HepG2 (cell line): ENCODE measurements around the gene SPAG8. TPM values are rescaled to one million over a fixed set of nuclear protein-coding genes. Genes with fewer than 3 reads are reported as not detected.

Source experiments
- ATF2 ChIP-seq: sonication (generic); formaldehyde crosslinking; IDR thresholded peaks from 2 replicates; pipeline ENCODE4 v1.4.0; 2020; ENCODE audit warnings: missing genetic modification reagents
- BHLHE40 ChIP-seq: IDR thresholded peaks from 2 replicates; pipeline ENCODE4 v1.6.1; 2011; ENCODE audit warnings: low read length, improper control_type of control experiment
- HOXA5 ChIP-seq: sonication (generic); formaldehyde crosslinking; IDR thresholded peaks from 2 replicates; pipeline ENCODE4 v1.4.0; 2020; ENCODE audit warnings: missing genetic modification reagents
- KLF9 ChIP-seq: IDR thresholded peaks from 2 replicates; pipeline ENCODE4 v1.6.1; 2016; ENCODE audit warnings: low read depth
- MIXL1 ChIP-seq: IDR thresholded peaks from 2 replicates; pipeline ENCODE4 v1.6.1; 2016
- MXI1 ChIP-seq: IDR thresholded peaks from 3 replicates; pipeline ENCODE4 v1.6.1; 2012; ENCODE audit warnings: low read depth, low read length, inconsistent platforms, borderline replicate concordance
- PITX1 ChIP-seq: sonication (generic); formaldehyde crosslinking; IDR thresholded peaks from 2 replicates; pipeline ENCODE4 v1.5.1; 2020; ENCODE audit warnings: mild to moderate bottlenecking, missing genetic modification reagents
- RXRA ChIP-seq: sonication (generic); formaldehyde crosslinking; IDR thresholded peaks from 2 replicates; pipeline ENCODE4 v1.5.1; 2020; ENCODE audit warnings: missing genetic modification reagents
- SPEN ChIP-seq: sonication (generic); formaldehyde crosslinking; IDR thresholded peaks from 2 replicates; pipeline ENCODE4 v1.5.1; 2020; ENCODE audit warnings: low read depth, mild to moderate bottlenecking, missing genetic modification reagents
- SRSF4 ChIP-seq: fragments of 200-400 bp; formaldehyde crosslinking; IDR thresholded peaks from one replicate; pipeline ENCODE4 v1.6.1; 2018; ENCODE audit warnings: mild to moderate bottlenecking, low read depth, low read length, moderate library complexity; ENCODE audit not compliant: poor library complexity, severe bottlenecking
- THYN1 ChIP-seq: sonication (generic); formaldehyde crosslinking; IDR thresholded peaks from 2 replicates; pipeline ENCODE4 v1.8.1; 2023; ENCODE audit warnings: low read depth, mild to moderate bottlenecking, moderate library complexity, missing genetic modification reagents, borderline replicate concordance
- ZBTB20 ChIP-seq: sonication (generic); formaldehyde crosslinking; IDR thresholded peaks from 2 replicates; pipeline ENCODE4 v1.8.1; 2023; ENCODE audit warnings: missing genetic modification reagents, low read depth, mild to moderate bottlenecking, borderline replicate concordance
- ZC3H13 ChIP-seq: sonication (generic); formaldehyde crosslinking; IDR thresholded peaks from 2 replicates; pipeline ENCODE4 v1.8.1; 2023; ENCODE audit warnings: mild to moderate bottlenecking, missing genetic modification reagents, moderate library complexity
- ZNF17 ChIP-seq: sonication (generic); formaldehyde crosslinking; IDR thresholded peaks from 2 replicates; pipeline ENCODE4 v1.5.0; 2020; ENCODE audit warnings: mild to moderate bottlenecking, missing genetic modification reagents
- ZNF253 ChIP-seq: sonication (generic); formaldehyde crosslinking; IDR thresholded peaks from 2 replicates; pipeline ENCODE4 v1.8.0; 2022; ENCODE audit warnings: mild to moderate bottlenecking, missing genetic modification reagents, borderline replicate concordance
- ZNF558 ChIP-seq: sonication (generic); formaldehyde crosslinking; IDR thresholded peaks from 2 replicates; pipeline ENCODE4 v1.9.0; 2022; ENCODE audit warnings: mild to moderate bottlenecking, missing genetic modification reagents, borderline replicate concordance
- ZNF605 ChIP-seq: sonication (generic); formaldehyde crosslinking; IDR thresholded peaks from 2 replicates; pipeline ENCODE4 v1.8.0; 2022; ENCODE audit warnings: mild to moderate bottlenecking, missing genetic modification reagents
- ZNF614 ChIP-seq: IDR thresholded peaks from 2 replicates; pipeline ENCODE4 v1.6.1; 2018; ENCODE audit warnings: missing biosample characterization, missing genetic modification reagents, inconsistent platforms, borderline replicate concordance
- ZNF652 ChIP-seq: IDR thresholded peaks from 2 replicates; pipeline ENCODE4 v1.6.1; 2016; ENCODE audit warnings: low read depth, borderline replicate concordance
- polyA plus RNA-seq, 8 experiments: library from polyadenylated mRNA; depleted of rRNA in 3 of 8; stranded (reverse) in 7 of 8; unstranded in 1 of 8; fragments of >200 nt; fragmentation: Illumina TruSeq in 4 of 8; extraction: Trizol in 4 of 8; gene quantifications; 2 replicates each; pipeline versions ENCODE4 v1.2.1 to v1.2.3, GENCODE V29; 2011 to 2016; ENCODE audit warnings: low read depth in 4 of 8, missing spikeins in 1 of 8, mixed read lengths in 1 of 8; ENCODE audit not compliant: insufficient read depth in 1 of 8
- total RNA-seq, 5 experiments: library from RNA; depleted of rRNA; stranded (reverse); fragments of >200 nt; fragmentation: Illumina TruSeq; extraction: Trizol; gene quantifications; 2 replicates each; pipeline ENCODE4 v1.2.3, GENCODE V29; 2016; ENCODE audit warnings: low read depth in 1 of 5
- TF ChIP-seq, protein P1 (sequence below): sonication (generic); formaldehyde crosslinking; conservative IDR thresholded peaks from 2 replicates; pipeline ENCODE4 v1.4.0; 2020; ENCODE audit warnings: missing genetic modification reagents
- TF ChIP-seq, protein P2 (sequence below): sonication (generic); formaldehyde crosslinking; IDR thresholded peaks from 2 replicates; pipeline ENCODE4 v1.5.0; 2020; ENCODE audit warnings: mild to moderate bottlenecking, missing genetic modification reagents
- TF ChIP-seq, protein P3 (sequence below): sonication (generic); formaldehyde crosslinking; conservative IDR thresholded peaks from 2 replicates; pipeline ENCODE4 v1.8.1; 2023; ENCODE audit warnings: missing genetic modification reagents

Gene SPAG8
- total and polyA plus RNA-seq, 2 of the 13 experiments (the other 11 are each of a cell fraction or from before 2014, with no cell fraction given): 0.18 to 0.27 TPM

GRCh38 chr9:35812025-35812602, at the start of gene SPAG8 (continued):
- TF ChIP-seq ZBTB20 (CRISPR knock-in tag) (no peak), MXI1 (peak; percentile 84; the same call in 1 of the 3 replicates), ZNF253 (CRISPR knock-in tag) (no peak), ZNF558 (CRISPR knock-in tag) (peak; percentile 71; the same call in 1 of the 2 replicates), BHLHE40 (no peak), ZNF605 (CRISPR knock-in tag) (no peak), PITX1 (CRISPR knock-in tag) (peak; percentile 86), SRSF4 (no peak), HOXA5 (CRISPR knock-in tag) (no peak), ZNF652 (CRISPR knock-in tag) (no peak), ZC3H13 (CRISPR knock-in tag) (no peak), SPEN (CRISPR knock-in tag) (peak; percentile 52; the same call in 1 of the 2 replicates), MIXL1 (CRISPR knock-in tag) (peak; percentile 50; the same call in 1 of the 2 replicates), ZNF17 (CRISPR knock-in tag) (no peak), RXRA (CRISPR knock-in tag) (peak; percentile 62), THYN1 (peak; percentile 26; the same call in 1 of the 2 replicates), ATF2 (CRISPR knock-in tag) (peak; percentile 75; the same call in 1 of the 2 replicates), ZNF614 (CRISPR knock-in tag) (peak; percentile 74; the same call in 1 of the 2 replicates), KLF9 (no peak)
- TF ChIP-seq, protein P1, sequence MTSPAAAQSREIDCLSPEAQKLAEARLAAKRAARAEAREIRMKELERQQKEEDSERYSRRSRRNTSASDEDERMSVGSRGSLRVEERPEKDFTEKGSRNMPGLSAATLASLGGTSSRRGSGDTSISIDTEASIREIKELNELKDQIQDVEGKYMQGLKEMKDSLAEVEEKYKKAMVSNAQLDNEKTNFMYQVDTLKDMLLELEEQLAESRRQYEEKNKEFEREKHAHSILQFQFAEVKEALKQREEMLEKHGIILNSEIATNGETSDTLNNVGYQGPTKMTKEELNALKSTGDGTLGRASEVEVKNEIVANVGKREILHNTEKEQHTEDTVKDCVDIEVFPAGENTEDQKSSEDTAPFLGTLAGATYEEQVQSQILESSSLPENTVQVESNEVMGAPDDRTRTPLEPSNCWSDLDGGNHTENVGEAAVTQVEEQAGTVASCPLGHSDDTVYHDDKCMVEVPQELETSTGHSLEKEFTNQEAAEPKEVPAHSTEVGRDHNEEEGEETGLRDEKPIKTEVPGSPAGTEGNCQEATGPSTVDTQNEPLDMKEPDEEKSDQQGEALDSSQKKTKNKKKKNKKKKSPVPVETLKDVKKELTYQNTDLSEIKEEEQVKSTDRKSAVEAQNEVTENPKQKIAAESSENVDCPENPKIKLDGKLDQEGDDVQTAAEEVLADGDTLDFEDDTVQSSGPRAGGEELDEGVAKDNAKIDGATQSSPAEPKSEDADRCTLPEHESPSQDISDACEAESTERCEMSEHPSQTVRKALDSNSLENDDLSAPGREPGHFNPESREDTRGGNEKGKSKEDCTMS (CRISPR knock-in tag): no peak
- TF ChIP-seq, protein P2, sequence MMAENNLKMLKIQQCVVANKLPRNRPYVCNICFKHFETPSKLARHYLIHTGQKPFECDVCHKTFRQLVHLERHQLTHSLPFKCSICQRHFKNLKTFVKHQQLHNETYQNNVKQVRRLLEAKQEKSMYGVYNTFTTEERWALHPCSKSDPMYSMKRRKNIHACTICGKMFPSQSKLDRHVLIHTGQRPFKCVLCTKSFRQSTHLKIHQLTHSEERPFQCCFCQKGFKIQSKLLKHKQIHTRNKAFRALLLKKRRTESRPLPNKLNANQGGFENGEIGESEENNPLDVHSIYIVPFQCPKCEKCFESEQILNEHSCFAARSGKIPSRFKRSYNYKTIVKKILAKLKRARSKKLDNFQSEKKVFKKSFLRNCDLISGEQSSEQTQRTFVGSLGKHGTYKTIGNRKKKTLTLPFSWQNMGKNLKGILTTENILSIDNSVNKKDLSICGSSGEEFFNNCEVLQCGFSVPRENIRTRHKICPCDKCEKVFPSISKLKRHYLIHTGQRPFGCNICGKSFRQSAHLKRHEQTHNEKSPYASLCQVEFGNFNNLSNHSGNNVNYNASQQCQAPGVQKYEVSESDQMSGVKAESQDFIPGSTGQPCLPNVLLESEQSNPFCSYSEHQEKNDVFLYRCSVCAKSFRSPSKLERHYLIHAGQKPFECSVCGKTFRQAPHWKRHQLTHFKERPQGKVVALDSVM (CRISPR knock-in tag): 0 out of 2 replicates have a peak, but pooled peaks have one; percentile 41
- TF ChIP-seq, protein P3, sequence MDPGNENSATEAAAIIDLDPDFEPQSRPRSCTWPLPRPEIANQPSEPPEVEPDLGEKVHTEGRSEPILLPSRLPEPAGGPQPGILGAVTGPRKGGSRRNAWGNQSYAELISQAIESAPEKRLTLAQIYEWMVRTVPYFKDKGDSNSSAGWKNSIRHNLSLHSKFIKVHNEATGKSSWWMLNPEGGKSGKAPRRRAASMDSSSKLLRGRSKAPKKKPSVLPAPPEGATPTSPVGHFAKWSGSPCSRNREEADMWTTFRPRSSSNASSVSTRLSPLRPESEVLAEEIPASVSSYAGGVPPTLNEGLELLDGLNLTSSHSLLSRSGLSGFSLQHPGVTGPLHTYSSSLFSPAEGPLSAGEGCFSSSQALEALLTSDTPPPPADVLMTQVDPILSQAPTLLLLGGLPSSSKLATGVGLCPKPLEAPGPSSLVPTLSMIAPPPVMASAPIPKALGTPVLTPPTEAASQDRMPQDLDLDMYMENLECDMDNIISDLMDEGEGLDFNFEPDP: no peak
